Astrocyte of the spinal cord (primary cell): ENCODE data around the gene SECISBP2L.
A peak's percentile ranks its signal among the peaks of the same experiment; 100 is the strongest.

ENCODE experiments used
- DNase-seq: peaks from one replicate; pipeline ENCODE4 v3.0.0; 2011; ENCODE audit warnings: low read depth, low spot score
- H3K4me3 ChIP-seq: 2 replicates; pipeline ENCODE4 v1.5.1; 2011; ENCODE audit warnings: low read depth, mild to moderate bottlenecking, low read length, moderate library complexity
- CTCF ChIP-seq: IDR thresholded peaks from 2 replicates; pipeline ENCODE4 v1.5.1; 2012; ENCODE audit warnings: low read depth, mild to moderate bottlenecking, low read length, inconsistent platforms
- in situ Hi-C: cut with HindIII; loops from 2 replicates; pipeline ENCODE4 v1.10.0; 2017; ENCODE audit warnings: low sequenced_read_pairs

The SECISBP2L gene

GRCh38 chr15:48984021-48984710 is 62.1 kb downstream of the SECISBP2L start:
- in situ Hi-C loops = no loop called here
- TF ChIP-seq CTCF = no peak
- no peak overlapping the region for H3K4me3 ChIP-seq
- DNase-seq = no peak

GRCh38 chr15:48983300-48983699 is 62.9 kb downstream of the SECISBP2L start:
- TF ChIP-seq CTCF = no peak
- in situ Hi-C loops = no loop called here
- no peak for DNase-seq
- no peak overlapping the region for H3K4me3 ChIP-seq

GRCh38 chr15:48981941-48982340 is 64.3 kb downstream of the SECISBP2L start:
- no peak overlapping the region for H3K4me3 ChIP-seq
- in situ Hi-C loops = no loop called here
- DNase-seq = no peak
- no peak for TF ChIP-seq CTCF

GRCh38 chr15:48978638-48979037 is 67.6 kb downstream of the SECISBP2L start:
- DNase-seq = no peak
- H3K4me3 ChIP-seq = no peak overlapping the region
- in situ Hi-C loops = no loop called here
- no peak for TF ChIP-seq CTCF

- no peak for TF ChIP-seq CTCF
- DNase-seq = no peak
- H3K4me3 ChIP-seq = no peak overlapping the region
- in situ Hi-C loops = no loop called here
Measured at GRCh38 chr15:48976444-48977088, 69.7 kb downstream of the SECISBP2L start.

- peak overlapping the region; percentile 39 for H3K4me3 ChIP-seq
- in situ Hi-C loops = no loop called here
- peak; percentile 77 for DNase-seq
- peak; percentile 74 for TF ChIP-seq CTCF
Measured at GRCh38 chr15:48975472-48976419, 70.5 kb downstream of the SECISBP2L start.
